Measurements from ENCODE around the gene PASD1.
"Not testable (repeated sequence)": the region's sequence is repeated elsewhere in the genome, so short reads cannot be mapped to it uniquely, and the experiment has no call there.

The PASD1 gene

DNA sequence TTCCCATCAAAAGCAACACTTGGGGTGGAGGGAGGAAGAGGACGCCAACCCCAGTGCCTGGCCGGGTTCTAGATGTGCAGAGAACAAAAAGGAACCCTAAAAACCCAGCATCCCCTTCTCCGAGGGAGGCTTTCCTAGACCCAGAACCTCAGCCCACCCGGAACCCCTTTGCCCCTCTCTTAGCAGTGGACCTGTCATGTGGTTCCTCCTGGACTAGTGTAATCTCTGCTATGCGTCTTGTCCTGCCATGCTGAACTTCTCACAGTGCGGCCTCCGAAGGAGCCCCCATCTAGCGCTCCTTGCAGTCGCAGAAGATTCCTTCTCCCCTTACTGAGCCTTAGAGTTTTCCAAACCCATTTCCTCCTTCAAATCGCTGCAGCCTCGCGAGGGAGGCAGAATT, 130.6 kb downstream of the PASD1 start:
- no peak for DNase-seq (ENCODE audit: low read depth, low spot score)
- TF ChIP-seq, protein P1, sequence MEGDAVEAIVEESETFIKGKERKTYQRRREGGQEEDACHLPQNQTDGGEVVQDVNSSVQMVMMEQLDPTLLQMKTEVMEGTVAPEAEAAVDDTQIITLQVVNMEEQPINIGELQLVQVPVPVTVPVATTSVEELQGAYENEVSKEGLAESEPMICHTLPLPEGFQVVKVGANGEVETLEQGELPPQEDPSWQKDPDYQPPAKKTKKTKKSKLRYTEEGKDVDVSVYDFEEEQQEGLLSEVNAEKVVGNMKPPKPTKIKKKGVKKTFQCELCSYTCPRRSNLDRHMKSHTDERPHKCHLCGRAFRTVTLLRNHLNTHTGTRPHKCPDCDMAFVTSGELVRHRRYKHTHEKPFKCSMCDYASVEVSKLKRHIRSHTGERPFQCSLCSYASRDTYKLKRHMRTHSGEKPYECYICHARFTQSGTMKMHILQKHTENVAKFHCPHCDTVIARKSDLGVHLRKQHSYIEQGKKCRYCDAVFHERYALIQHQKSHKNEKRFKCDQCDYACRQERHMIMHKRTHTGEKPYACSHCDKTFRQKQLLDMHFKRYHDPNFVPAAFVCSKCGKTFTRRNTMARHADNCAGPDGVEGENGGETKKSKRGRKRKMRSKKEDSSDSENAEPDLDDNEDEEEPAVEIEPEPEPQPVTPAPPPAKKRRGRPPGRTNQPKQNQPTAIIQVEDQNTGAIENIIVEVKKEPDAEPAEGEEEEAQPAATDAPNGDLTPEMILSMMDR (IDR thresholded peaks at IDR 0.05; ENCODE audit: insufficient read depth, low read length, missing control alignments), result no peak
- ChIA-PET POLR2A (no interaction called here), CTCF (no interaction called here)
- H3K4me3 ChIP-seq (ENCODE audit: low read depth, low read length), result no peak overlapping the region

DNA sequence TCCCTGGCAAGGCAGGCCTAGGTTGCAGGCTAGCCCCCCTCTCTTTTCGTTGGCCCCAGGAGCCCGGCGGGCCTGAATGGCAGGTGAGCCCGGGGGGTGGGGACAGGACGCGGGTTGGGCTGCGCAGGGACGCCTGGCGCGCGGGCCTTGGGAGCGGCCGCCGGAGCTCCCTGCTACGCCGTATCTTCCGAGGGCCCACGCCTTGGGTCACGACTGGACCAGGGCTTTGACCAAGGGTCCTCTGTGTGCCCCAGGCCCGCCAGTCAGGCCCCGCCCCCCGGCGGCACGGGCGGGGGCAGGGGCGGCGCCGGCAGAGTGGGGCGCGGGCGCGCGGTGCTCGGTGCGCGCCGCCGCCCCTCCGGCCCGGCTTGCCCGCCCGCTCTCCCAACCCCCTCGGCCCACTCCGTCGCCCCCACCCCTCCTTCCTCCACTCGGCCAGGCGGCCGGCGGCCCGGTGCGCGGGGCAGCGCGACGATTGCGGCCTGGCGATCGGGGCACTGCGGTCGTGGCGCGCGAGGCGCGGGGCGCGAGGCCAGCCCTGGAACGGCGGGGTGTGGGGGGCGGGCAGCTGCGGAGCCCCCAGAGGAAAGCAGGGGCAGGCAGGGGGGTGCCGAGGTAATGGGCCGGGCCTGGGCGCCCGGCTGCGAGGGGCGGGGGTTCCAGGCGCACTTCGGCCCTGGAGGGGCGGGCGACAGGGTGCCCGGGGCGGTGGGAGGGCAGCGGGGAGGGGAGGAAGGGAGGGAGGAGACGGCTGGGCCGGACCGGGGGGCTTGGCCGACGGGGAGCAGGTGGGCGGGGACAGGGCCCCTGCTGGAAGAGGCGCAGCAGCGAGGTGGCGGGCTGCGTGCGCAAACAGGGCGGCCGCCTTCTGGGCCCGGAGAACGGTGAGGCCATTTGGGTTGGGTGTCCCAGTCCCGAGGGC, 131.4 kb downstream of the PASD1 start, which contains the start of gene PRRG3:
Gene PRRG3 (plus strand): TSS at position 798 of the 922 bp plus-strand sequence. CDS start 3,357 bp downstream, outside the sequence.
- ChIA-PET POLR2A (no interaction called here), CTCF (no interaction called here)
- DNase-seq (ENCODE audit: low read depth, low spot score), result no peak
- TF ChIP-seq, protein P1 (IDR thresholded peaks at IDR 0.05; ENCODE audit: insufficient read depth, low read length, missing control alignments), result no peak
- no peak within 1 kb of the TSS for H3K4me3 ChIP-seq (ENCODE audit: low read depth, low read length)

DNA sequence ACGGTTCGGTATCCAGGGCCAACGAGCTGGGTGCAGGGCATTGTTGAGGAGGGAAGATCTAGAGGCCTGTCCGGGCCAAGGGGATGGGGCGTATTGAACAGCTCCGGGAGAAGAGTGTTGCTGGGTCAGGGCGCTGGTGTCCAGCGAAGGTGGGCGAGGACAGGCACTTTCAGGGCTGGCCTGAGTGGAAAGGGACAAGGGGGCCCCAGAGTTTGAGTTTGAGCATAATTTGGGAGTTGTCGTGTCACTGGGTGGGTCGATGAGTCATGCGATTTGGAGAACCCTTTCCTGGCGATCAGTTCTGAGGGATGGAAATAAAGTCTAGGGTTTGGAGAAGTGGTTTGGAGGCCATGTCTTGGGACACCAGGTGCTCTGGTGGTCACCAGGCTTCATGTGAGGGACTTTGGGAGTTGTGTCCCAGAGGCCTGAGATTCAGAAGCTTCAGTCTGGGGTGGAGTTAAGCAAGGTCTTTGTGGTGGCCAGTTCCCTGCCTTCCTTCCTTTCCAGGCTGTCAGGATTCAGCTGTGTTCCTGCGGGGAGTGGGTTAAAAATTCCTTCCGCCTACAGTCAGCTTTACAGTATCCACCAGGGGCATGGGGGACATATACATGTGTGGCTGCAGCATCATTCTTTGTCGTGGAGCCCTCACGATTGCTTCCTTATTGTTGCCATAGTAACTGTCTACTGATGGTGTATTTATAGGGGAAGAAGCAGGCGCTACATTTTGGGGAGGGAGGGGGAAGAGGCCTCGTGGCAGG, 132.3 kb downstream of the PASD1 start:
- no peak overlapping the region for H3K4me3 ChIP-seq (ENCODE audit: low read depth, low read length)
- CTCF ChIA-PET, result no interaction called here
- POLR2A ChIA-PET, result no interaction called here
- no peak for DNase-seq (ENCODE audit: low read depth, low spot score)
- TF ChIP-seq, protein P1 (IDR thresholded peaks at IDR 0.05; ENCODE audit: insufficient read depth, low read length, missing control alignments), result no peak

DNA sequence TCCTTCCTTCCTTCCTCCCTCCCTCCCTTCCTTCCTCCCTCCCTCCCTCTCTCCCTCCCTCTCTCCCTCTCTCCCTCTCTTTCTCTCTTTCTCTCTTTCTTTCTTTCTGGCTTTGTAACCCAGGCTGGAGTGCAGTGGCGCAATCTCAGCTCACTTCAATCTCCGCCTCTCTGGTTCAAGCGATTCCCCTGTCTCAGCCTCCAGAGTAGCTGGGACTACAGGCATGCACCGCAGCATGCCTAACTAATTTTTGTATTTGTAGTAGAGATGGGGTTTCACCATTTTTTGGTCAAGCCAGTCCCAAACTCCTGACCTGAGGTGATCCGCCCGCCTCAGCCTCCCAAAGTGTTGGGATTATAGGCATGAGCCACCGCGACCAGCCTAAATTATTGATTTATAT, 133.6 kb downstream of the PASD1 start:
- CTCF ChIA-PET; H3K4me3 ChIP-seq (ENCODE audit: low read depth, low read length); POLR2A ChIA-PET; DNase-seq (ENCODE audit: low read depth, low spot score): not testable (repeated sequence)

DNA sequence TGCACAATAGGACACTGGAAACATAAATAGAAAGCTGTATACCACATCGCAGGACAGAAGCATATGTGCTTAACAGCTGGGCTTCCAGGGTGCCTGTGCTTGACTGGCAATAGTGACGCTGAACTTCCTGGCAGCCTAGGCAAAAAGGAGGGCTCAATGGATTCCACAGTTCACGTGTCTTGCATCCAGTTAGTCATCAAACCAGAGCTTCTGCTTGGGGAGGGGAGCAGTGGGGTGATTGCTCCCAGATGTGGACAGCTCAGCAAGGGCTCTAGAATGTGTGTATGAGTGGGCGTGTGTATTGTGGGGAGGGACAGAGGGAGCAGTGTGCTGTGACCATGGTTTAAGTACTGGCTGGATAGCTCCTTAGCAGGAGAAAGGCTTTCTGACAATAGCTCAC, 134.0 kb downstream of the PASD1 start:
- peak; percentile 37 for DNase-seq (ENCODE audit: low read depth, low spot score)
- TF ChIP-seq, protein P1 (IDR thresholded peaks at IDR 0.05; ENCODE audit: insufficient read depth, low read length, missing control alignments), result no peak
- POLR2A ChIA-PET, result no interaction called here
- CTCF ChIA-PET, result no interaction called here
- no peak overlapping the region for H3K4me3 ChIP-seq (ENCODE audit: low read depth, low read length)

DNA sequence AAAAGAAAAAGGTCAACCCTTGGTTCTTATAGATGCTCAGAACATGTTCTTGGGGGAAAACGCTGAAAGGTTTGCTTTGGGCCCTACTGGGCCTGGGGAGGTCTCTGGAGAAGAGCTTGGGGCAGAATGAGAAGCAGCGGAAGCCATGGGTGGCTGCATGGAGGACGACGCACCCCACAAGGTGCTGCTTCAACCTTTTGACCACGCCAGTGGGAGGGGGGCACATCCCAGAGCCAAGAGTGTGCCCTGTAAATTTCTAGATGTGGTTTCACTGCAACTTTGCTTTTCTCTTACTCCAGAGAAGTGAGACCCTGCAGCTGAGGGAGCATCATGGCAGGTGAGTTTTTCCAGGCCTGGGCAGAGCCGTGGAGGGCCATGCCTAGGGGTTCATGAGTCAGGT, 135.0 kb downstream of the PASD1 start:
- CTCF ChIA-PET, result no interaction called here
- DNase-seq (ENCODE audit: low read depth, low spot score), result no peak
- POLR2A ChIA-PET, result no interaction called here
- TF ChIP-seq, protein P1 (IDR thresholded peaks at IDR 0.05; ENCODE audit: insufficient read depth, low read length, missing control alignments), result no peak
- H3K4me3 ChIP-seq (ENCODE audit: low read depth, low read length), result no peak overlapping the region

Data from AG04449 (cell line).